HG03432 (cell line): ENCODE data around the gene ZCCHC12.
"Not testable (repeated sequence)": the region's sequence is repeated elsewhere in the genome, so short reads cannot be mapped to it uniquely, and the experiment has no call there.

Experiments
- ATAC-seq: cut with Tn5 transposase; IDR thresholded peaks from one replicate; pipeline ENCODE4 v1.9.1; 2021; ENCODE audit warnings: mild to moderate bottlenecking, moderate library complexity; ENCODE audit not compliant: unreplicated experiment

Gene ZCCHC12

GRCh38 chrX:118823263-118824172 is at the start of gene ZCCHC12:
ZCCHC12 (plus strand) TSS chrX:118823824; CDS start chrX:118825245, 1,421 bp downstream.
- peak; percentile 82 for ATAC-seq

DNA sequence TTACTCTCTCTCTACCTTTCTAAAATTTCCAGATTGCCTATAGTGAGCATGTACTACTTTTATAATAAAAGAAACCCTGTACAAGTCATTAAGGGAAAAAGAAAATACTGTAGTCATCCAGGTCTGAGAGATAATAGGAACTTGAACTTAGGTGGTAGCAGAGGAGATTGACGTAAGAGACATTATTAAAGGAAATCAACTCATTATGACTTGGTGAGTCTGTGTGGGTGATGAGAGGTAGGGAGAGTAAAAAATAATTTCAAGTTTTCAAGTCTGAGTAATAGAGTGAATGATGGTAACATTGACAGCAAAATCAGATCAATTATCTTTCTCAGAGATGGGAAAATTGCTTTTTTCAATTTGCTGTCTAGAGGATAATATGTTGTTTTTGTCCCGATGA is 44.0 kb upstream of the ZCCHC12 start:
- ATAC-seq: no peak

DNA sequence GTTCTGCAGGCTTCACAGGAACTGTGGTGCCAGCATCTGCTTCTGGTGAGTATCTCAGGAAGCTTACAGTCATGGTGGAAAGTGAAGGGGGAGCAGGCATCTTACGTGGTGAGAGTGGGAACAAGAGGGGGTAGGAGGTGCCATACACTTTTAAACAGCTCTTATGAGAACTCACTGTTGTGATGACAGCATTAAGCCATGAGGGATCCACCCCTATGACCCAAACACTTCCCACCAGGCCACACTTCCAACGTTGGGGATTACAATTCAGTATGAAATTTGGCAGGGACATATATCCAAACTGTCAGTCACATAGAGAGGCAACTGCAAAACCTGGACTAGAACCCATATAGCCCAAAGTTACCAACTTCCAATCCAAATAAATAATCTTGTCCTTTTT is 43.1 kb upstream of the ZCCHC12 start:
- ATAC-seq: no peak

- ATAC-seq: no peak
Measured at GRCh38 chrX:118780911-118781310, 42.7 kb upstream of the ZCCHC12 start.

DNA sequence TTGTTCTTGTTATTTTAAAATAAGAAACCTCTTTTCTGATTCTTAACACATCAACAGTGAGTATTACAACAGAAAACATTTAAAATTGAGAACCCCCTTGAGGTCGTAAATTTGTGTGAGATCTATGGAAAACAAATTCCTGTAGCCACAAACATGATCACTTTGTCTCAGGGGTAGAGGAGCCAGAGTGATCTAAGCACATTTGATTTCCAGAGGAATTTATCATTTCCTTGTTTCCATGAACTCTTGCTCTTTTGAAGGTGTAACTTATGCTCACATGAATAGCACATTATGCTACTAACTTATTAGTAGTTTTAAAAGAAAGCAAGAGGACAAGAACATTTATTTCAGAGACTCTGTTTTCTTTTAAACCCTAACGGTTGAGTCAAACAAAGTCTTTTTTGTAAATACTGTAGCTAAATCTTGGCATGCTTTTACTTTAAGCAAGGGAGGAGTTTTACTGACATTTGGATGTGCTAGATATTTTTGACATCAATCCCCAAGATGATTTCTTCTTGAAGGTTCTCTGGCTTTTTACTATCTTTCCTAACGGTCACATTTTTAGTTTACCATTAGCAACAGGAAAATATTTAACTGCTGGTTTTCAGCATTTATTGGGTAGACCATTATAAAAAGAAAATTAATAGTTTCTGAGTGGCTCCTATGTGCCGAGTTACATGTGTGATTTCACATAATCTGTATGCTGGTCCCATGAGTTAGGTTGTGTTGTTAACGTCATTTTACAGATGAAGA is 27.9 kb upstream of the ZCCHC12 start:
- ATAC-seq: no peak

DNA sequence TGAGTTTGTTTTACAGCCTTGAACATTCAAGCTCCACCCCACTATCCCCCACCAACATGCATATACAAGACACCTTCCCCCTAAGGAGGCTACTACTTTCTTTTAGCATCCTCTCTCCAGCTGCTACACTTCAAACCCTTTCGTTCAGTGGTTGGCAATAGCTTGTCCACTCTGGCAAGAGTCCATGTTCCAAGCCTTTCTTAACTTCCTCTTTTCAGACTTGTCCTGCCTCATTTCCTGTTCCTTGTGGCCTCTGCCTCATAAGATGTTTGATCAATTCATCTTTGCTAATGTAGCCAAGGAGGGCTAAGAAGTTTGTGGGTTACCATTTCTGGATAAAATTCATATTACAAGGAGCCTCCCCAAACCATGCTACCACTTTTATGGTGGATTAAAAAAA is 20.8 kb upstream of the ZCCHC12 start:
- ATAC-seq: no peak

DNA sequence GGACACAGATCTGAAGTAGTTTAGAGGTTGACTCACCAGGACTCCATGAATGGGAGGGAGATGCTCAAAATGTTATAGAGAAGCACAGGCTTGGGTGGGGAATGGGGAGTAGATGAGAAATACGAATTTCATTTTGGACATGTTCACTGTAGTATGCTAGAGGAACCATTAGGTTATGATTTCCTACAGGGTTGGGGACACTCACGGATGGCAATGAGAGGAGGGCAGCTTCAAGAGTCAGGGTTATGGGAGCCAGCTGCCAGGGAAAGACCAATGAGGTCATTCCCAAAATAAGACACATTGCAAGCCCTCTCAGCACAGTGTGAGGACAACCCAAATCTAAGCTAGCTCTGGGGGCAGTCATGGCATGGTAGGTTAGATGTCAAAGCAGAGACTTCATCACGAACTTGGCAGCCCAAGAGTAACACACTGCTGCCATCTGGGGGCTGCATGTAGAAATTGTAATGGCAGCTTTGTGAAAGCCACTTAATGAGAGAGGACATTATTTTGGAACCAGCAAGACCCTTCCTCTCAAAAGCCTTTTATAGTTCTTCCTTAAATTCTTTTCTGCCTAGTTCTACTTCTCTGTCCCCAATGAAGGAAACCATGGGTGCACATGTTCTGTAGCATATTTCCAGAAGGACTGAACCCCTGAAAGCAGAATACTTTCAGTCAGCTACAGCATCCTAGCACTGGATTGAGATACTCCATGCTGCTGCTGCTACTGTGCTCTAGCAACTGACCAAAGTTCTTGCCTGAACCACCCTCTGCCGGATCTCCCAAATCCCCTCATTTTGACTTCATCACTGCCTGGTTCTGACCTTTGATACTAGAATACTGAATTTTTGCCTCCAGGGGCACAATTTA is 16.2 kb upstream of the ZCCHC12 start:
- ATAC-seq: no peak

DNA sequence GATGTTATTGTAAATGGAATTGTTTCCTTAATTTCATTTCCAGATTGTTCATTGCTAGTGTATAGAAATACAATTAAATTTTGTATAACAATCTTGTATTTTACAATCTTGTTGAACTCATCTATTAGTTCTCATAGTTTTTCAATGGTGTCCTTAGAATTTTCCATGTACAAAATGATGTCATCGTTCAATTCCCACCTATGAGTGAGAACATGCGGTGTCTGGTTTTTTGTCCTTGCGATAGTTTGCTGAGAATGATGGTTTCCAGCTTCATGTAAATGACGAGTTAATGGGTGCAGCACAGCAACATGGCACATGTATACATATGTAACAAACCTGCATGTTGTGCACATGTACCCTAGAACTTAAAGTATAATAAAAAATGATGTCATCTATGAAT is 6.4 kb upstream of the ZCCHC12 start:
- not testable (repeated sequence) for ATAC-seq

DNA sequence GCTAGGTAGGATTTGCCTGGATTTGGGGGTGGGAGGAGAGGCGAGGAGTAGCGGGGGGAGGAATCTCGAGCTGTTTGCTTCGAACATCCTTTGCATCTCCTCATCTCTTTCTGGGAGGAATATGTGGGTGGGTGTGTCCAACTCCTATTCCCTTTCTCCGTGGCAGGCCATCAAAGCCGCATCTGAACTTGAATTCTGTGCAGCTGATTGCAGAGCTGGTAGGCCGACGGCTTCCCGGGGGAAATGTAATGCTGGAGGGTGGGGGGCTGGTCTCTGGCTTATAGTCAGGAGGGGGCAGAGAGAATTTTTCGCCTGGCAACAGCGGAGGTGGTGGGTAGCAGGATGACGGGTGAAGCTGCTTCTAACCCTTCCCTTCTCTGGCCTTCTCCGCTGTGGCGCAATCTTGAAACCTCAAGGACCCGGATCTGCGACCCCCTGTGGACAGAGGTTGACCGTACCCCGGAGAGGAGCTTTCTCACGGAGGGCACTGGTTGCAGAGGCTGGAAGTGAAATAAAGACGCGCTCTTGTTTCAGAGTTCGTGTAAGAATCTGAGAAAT is 628 bp downstream of the ZCCHC12 start:
- ATAC-seq: no peak

GRCh38 chrX:118825227-118825626 is 1.6 kb downstream of the ZCCHC12 start:
- no peak for ATAC-seq

DNA sequence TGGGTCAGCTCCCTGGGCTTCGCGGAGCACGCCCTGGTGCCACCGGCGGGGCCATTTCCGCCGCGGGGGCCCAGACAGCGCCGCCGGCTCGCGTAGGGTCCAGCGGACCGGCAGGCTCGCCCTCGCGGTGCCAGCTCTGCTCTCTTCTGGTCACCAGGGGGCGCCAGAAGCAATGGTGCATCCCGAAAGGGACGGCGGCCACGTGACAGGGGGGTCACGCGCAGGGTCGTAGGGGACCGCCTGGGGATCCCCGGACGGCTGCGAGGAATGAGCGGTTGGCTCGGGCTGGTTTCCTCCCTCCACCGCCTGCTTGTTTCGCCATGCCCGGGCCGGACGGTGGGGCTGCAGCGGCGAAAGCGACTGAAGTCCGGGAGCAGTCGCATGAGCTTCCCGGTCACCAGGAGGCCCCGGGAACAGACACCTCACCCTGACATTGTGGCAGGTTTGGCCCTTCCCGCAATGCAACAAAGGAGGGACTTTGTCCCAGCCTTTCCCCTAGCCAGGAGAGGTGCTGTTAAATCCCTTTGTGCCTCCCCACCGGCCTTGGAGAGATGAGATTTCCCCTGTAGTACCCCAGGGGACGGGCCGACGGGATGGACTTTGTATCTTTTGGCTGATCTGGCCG is 15.8 kb downstream of the ZCCHC12 start:
- ATAC-seq: peak; percentile 85

DNA sequence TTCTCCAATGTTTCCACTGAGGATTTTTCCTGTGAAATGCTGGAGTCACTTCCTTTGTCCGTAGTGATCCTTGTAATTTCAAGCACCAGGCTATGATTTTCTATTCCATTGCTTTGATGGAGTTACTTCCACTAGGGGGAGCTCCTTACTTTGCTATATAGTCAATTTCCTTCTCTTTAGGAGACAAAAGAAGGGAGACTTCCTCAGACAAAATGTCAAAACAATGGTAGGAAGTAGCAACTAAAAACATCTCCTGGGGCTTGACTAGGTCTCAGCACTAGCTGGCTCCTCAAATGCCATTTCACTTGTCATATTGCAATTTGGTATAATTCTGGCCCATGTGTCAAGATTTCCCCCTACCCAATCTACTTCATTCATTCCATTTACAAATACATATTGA is 24.1 kb downstream of the ZCCHC12 start:
- no peak for ATAC-seq

DNA sequence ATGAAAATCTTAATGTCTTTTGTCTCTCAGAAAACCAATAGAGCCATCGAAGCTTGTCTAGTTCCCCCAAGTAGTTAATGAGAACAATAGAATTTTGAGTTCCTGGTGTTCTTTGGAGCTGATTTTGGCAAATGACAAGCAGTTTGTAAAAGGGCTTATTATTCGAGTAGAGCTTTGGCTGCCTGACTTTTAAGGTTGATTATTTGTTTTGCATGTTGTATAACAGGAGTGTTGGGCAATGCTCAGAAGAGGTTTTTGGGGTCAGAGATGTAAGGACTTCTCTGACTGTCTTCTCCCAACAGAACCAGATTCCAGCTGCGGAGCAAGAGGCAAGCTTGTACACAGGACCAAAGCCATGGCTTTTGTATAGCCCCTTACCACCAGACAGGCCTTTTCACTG is 30.0 kb downstream of the ZCCHC12 start:
- ATAC-seq: no peak

DNA sequence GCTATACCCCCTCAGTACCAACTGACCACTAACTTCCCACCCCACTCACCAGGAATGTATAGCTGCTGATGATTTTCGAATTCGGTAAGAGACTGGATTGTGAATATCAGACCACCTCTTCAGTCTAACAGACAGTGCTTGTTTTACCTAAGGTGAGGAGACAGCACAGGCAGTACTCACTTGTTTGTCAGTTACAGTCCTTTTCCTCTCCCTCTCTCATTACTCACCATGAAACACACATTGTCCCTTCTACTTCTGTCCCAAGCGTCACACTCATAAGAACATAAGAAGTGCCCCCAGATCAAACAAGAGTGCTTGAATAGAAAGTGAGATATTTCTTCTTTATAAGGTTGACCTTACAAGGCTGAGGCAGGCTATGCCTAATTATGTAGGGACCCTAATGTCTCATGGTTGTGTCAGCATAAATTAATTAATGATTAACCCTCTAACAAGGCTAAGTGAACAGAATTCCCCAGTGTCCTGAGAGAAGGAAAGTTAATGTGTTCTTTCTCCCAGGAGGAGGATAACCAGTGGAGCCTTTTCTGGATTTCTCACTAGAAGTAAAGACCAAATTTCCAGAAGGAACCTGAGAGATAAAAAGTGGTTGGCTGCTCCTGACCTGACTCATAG is 32.2 kb downstream of the ZCCHC12 start:
- ATAC-seq: no peak

DNA sequence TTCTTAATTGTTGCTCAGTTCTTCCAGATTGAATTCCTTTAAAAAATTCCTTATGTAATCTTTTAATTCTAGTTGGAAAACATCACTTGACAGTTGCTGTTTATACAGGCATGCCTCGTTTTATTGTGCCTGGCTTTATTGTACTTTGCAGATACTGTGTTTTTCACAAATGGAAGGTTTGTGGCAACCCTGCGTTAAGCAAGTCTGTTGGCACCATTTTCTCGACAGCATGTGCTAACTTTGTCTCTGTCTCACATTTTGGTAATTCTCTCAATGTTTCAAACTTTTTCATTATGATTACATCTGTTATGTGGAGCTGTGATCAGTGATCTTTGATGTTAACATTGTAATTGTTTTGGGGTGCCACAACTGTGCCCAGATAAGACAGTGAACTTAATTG is 33.4 kb downstream of the ZCCHC12 start:
- no peak for ATAC-seq

DNA sequence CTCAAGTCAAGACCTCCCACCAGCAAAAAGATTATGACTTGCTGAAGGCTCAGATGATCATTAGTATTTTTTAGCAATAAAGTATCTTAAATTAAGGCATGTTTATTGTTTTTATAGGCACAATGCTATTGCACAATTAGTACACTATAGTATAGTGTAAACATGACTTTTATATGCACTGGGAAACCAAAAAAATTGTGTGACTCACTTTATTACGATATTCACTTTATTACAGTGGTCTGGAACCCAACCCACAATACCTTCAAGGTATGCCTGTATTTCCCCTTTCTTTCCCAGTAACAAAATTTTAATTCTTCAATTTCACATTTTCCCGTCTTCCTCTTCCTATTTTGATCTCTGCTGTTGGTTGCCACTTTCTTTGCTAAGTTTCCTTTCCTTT is 37.7 kb downstream of the ZCCHC12 start:
- ATAC-seq: no peak

DNA sequence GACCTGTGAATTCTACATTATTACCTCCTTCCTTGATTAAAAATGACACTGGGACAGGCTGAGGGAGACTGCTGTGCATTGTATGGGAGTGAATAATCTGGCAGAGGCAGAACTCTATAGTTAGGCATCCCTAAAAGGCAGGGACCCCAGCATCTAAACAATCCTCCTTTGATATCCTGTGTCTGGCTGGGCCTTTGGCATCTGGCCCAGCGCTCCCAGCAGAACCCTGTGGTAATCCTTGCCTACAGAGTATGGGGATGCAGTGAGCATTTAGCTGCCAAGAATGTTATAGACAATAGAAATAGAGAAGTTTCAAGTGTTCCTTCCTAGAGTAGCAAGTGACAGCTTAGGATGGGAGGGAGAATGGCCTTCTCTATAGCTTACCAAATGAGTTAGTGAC is 38.5 kb downstream of the ZCCHC12 start:
- ATAC-seq: no peak

DNA sequence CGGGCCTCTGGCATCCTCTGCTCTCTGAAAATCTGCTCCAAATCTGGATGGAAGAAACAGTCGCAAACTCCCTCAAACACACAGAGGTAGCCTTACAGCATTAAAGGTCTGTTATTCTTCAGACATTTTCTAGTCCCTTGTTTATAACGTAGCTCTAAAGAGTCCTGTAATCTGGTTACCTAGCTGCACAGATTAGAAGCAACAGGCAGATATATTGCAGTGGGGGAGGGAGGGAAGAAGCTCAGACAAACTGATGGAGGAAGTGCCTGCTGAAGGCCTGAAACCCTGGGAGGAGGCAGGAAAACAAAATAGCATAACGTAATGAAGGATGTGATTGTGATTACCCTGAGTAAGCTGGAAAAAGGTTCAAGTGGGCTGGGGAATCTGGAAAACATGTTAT is 39.4 kb downstream of the ZCCHC12 start:
- no peak for ATAC-seq

- ATAC-seq: no peak
Measured at GRCh38 chrX:118864063-118864635, 40.5 kb downstream of the ZCCHC12 start.

- no peak for ATAC-seq
Measured at GRCh38 chrX:118865231-118865630, 41.6 kb downstream of the ZCCHC12 start.
